Left ventricle myocardium inferior (tissue), 1 donor: Measurements from ENCODE around the gene GPHB5. TPM values are rescaled to one million over a fixed set of nuclear protein-coding genes. Genes with fewer than 3 reads are reported as not detected.
"Not testable (repeated sequence)": the region's sequence is repeated elsewhere in the genome, so short reads cannot be mapped to it uniquely, and the experiment has no call there.

Experiments
- DNase-seq: peaks from one replicate; pipeline ENCODE4 v3.0.0-alpha.2; 2020
- H3K27ac ChIP-seq: fragments of 200-600 bp; replicated peaks from 2 replicates; pipeline ENCODE4 v1.8.0; 2021
- H3K27me3 ChIP-seq: fragments of 200-600 bp; 2 replicates; pipeline ENCODE4 v1.8.0; 2021; ENCODE audit warnings: low read depth
- H3K36me3 ChIP-seq: fragments of 200-600 bp; 2 replicates; pipeline ENCODE4 v1.8.0; 2021
- H3K4me1 ChIP-seq: fragments of 200-600 bp; 2 replicates; pipeline ENCODE4 v1.8.0; 2021
- H3K4me3 ChIP-seq: fragments of 200-600 bp; 2 replicates; pipeline ENCODE4 v1.8.0; 2021; ENCODE audit warnings: mild to moderate bottlenecking, moderate library complexity
- H3K9me3 ChIP-seq: fragments of 200-600 bp; replicated peaks from 2 replicates; pipeline ENCODE4 v1.8.0; 2021
- CTCF ChIP-seq: fragments of 200-600 bp; IDR thresholded peaks from 2 replicates; pipeline ENCODE4 v1.8.0; 2021; ENCODE audit warnings: antibody characterized with exemption, mild to moderate bottlenecking, borderline replicate concordance
- intact Hi-C: fragments of 100-400 bp; cut with micrococcal nuclease; formaldehyde crosslinking; loops from one replicate; pipeline ENCODE4 v1.11.0; 2022
- total RNA-seq: library from RNA; stranded (reverse); fragmentation: NEBNext Ultra II Directional; extraction: Animal tissue kit (Norgen Biotek cat#: 25700); gene quantifications from one replicate; pipeline ENCODE4 v1.2.1, GENCODE V29; 2021
- donor health status: DM: no; HTN: yes; CAD: no; lungs with severe emphysema.

Gene GPHB5
- total RNA-seq, 1 donor from 2014 or later, result not detected

GRCh38 chr14:63283884-63284248 lies 34.9 kb downstream of the GPHB5 start:
- Histone ChIP-seq H3K36me3 (peaks cover 50% of the 10 kb centered on the region), H3K4me1 (no peaks in the 10 kb centered on the region), H3K4me3 (no peak overlapping the region), H3K9me3 (no peaks in the 10 kb centered on the region), H3K27ac (peak overlapping the region; percentile 2), H3K27me3 (no peaks in the 10 kb centered on the region)
- no peak for DNase-seq
- intact Hi-C loops, result no loop called here
- TF ChIP-seq CTCF, result no peak

- Histone ChIP-seq H3K9me3 (no peaks in the 10 kb centered on the region), H3K4me1 (no peaks in the 10 kb centered on the region), H3K36me3 (peaks cover 44% of the 10 kb centered on the region), H3K4me3 (no peak overlapping the region), H3K27ac (peak overlapping the region; percentile 2), H3K27me3 (no peaks in the 10 kb centered on the region)
- TF ChIP-seq CTCF, result no peak
- DNase-seq, result no peak
- intact Hi-C loops, result no loop called here
Observed at GRCh38 chr14:63282997-63283883, 35.5 kb downstream of the GPHB5 start.

- Histone ChIP-seq H3K4me1 (peaks cover 14% of the 10 kb centered on the region), H3K36me3 (peaks cover 16% of the 10 kb centered on the region)
- intact Hi-C loops, result loop anchor here (10.0 kb wide), 1 partner anchor 1105 kb away; no protein-coding TSS in a partner anchor
- not testable (repeated sequence) for H3K9me3 ChIP-seq, H3K27me3 ChIP-seq, H3K4me3 ChIP-seq, DNase-seq, H3K27ac ChIP-seq
Observed at GRCh38 chr14:63279933-63280332, 38.8 kb downstream of the GPHB5 start.

GRCh38 chr14:63277591-63278183 lies 41.0 kb downstream of the GPHB5 start:
- H3K4me3 ChIP-seq, result no peak overlapping the region
- H3K4me1 ChIP-seq, result peaks cover 26% of the 10 kb centered on the region
- H3K27me3 ChIP-seq, result no peaks in the 10 kb centered on the region
- H3K36me3 ChIP-seq, result peaks cover 6% of the 10 kb centered on the region
- DNase-seq, result no peak
- intact Hi-C loops, result loop anchor here (2.0 to 10.0 kb wide), 2 partner anchors 103 to 1103 kb away; no protein-coding TSS in a partner anchor
- H3K27ac ChIP-seq, result no peak overlapping the region
- no peaks in the 10 kb centered on the region for H3K9me3 ChIP-seq
- TF ChIP-seq CTCF, result no peak

GRCh38 chr14:63276492-63277342 lies 42.0 kb downstream of the GPHB5 start:
- intact Hi-C loops, result loop anchor here (2.0 to 10.0 kb wide), 2 partner anchors 102 to 1102 kb away; no protein-coding TSS in a partner anchor
- peaks cover 13% of the 10 kb centered on the region for H3K36me3 ChIP-seq
- peak overlapping the region; percentile 60 for H3K27ac ChIP-seq
- H3K4me1 ChIP-seq, result peaks cover 29% of the 10 kb centered on the region
- no peak overlapping the region for H3K4me3 ChIP-seq
- DNase-seq, result no peak
- no peaks in the 10 kb centered on the region for H3K27me3 ChIP-seq
- H3K9me3 ChIP-seq, result no peaks in the 10 kb centered on the region
- TF ChIP-seq CTCF, result peak; percentile 91
